ENCODE data around the gene LTA4H. TPM values are rescaled to one million over a fixed set of nuclear protein-coding genes. Genes with fewer than 3 reads are reported as not detected.

LTA4H gene
- total and polyA plus RNA-seq, 7 donors = 39.6 to 77.3 (median 58.6) TPM

GRCh38 chr12:96064966-96065365 lies 29.6 kb upstream of the LTA4H start:
- TF ChIP-seq POLR2A (IDR thresholded peaks at IDR 0.05) = no peak
- no peak for TF ChIP-seq CTCF (IDR thresholded peaks at IDR 0.05)
- no peak for TF ChIP-seq EP300 (IDR thresholded peaks at IDR 0.05)
- TF ChIP-seq POLR2AphosphoS5 (IDR thresholded peaks at IDR 0.05) = no peak
- no peak overlapping the region for H3K27ac ChIP-seq
- H3K36me3 ChIP-seq = no peaks in the 10 kb centered on the region
- no peaks in the 10 kb centered on the region for H3K9me3 ChIP-seq
- WGBS, 2 donors = 89 to 93% methylated on average over 5 of the region's 5 CpGs
- H3K27me3 ChIP-seq = no peaks in the 10 kb centered on the region
- no peaks in the 10 kb centered on the region for H3K4me1 ChIP-seq
- intact Hi-C loops (cut with DNase I) = loop anchor here (5.0 kb wide), 1 partner anchor 427 kb away; no protein-coding TSS in a partner anchor
- no peak overlapping the region for H3K4me3 ChIP-seq
- DNase-seq = no peak

GRCh38 chr12:96064271-96064670 lies 28.9 kb upstream of the LTA4H start:
- Histone ChIP-seq H3K27me3 (no peaks in the 10 kb centered on the region), H3K4me1 (no peaks in the 10 kb centered on the region), H3K9me3 (no peaks in the 10 kb centered on the region), H3K27ac (no peak overlapping the region), H3K36me3 (no peaks in the 10 kb centered on the region), H3K4me3 (no peak overlapping the region)
- 61 to 79% methylated on average over 2 of the region's 2 CpGs for WGBS, 2 donors
- DNase-seq = no peak
- intact Hi-C loops (cut with DNase I) = loop anchor here (5.0 kb wide), 1 partner anchor 428 kb away; no protein-coding TSS in a partner anchor
- TF ChIP-seq CTCF (IDR thresholded peaks at IDR 0.05) (no peak), EP300 (IDR thresholded peaks at IDR 0.05) (no peak), POLR2AphosphoS5 (IDR thresholded peaks at IDR 0.05) (no peak), POLR2A (IDR thresholded peaks at IDR 0.05) (no peak)

GRCh38 chr12:96063046-96063445 lies 27.7 kb upstream of the LTA4H start:
- WGBS, 2 donors = 80 to 82% methylated on average over 4 of the region's 4 CpGs
- DNase-seq = no peak
- TF ChIP-seq POLR2AphosphoS5 (IDR thresholded peaks at IDR 0.05) (no peak), POLR2A (IDR thresholded peaks at IDR 0.05) (no peak)
- H3K9me3 ChIP-seq = no peaks in the 10 kb centered on the region
- H3K27ac ChIP-seq = no peak overlapping the region
- H3K36me3 ChIP-seq = no peaks in the 10 kb centered on the region
- H3K27me3 ChIP-seq = no peaks in the 10 kb centered on the region
- H3K4me1 ChIP-seq = no peaks in the 10 kb centered on the region
- no peak overlapping the region for H3K4me3 ChIP-seq
- intact Hi-C loops (cut with DNase I) = loop anchor here (5.0 kb wide), 1 partner anchor 429 kb away; no protein-coding TSS in a partner anchor

GRCh38 chr12:96061864-96062453 lies 26.6 kb upstream of the LTA4H start:
- Histone ChIP-seq H3K9me3 (no peaks in the 10 kb centered on the region), H3K4me1 (no peaks in the 10 kb centered on the region), H3K27me3 (no peaks in the 10 kb centered on the region), H3K27ac (no peak overlapping the region), H3K4me3 (no peak overlapping the region), H3K36me3 (no peaks in the 10 kb centered on the region)
- peak; percentile 81 for DNase-seq
- intact Hi-C loops (cut with DNase I) = loop anchor here (1.0 to 5.0 kb wide), 4 partner anchors 153 to 454 kb away; no protein-coding TSS in a partner anchor
- no peak for TF ChIP-seq POLR2A (IDR thresholded peaks at IDR 0.05)
- TF ChIP-seq CTCF (IDR thresholded peaks at IDR 0.05) = peak; percentile 83 to 93 (median 86)
- 35 to 44% methylated on average over 4 of the region's 4 CpGs for WGBS, 2 donors

GRCh38 chr12:96061323-96061722 lies 25.9 kb upstream of the LTA4H start:
- H3K27me3 ChIP-seq = no peaks in the 10 kb centered on the region
- H3K36me3 ChIP-seq = no peaks in the 10 kb centered on the region
- H3K4me1 ChIP-seq = no peaks in the 10 kb centered on the region
- TF ChIP-seq CTCF (IDR thresholded peaks at IDR 0.05) = no peak
- no peak for TF ChIP-seq EP300 (IDR thresholded peaks at IDR 0.05)
- TF ChIP-seq POLR2AphosphoS5 (IDR thresholded peaks at IDR 0.05) = no peak
- TF ChIP-seq POLR2A (IDR thresholded peaks at IDR 0.05) = no peak
- peaks cover 0 to 4% (median 0%) of the 10 kb centered on the region in 4 donors for H3K9me3 ChIP-seq
- no peak overlapping the region for H3K27ac ChIP-seq
- H3K4me3 ChIP-seq = no peak overlapping the region
- no peak for DNase-seq
- intact Hi-C loops (cut with DNase I) = loop anchor here (5.0 kb wide), 1 partner anchor 431 kb away; no protein-coding TSS in a partner anchor
- 87 to 98% methylated on average over 3 of the region's 3 CpGs for WGBS, 2 donors
